ENCODE data around the gene UBE2N.
"Not testable (repeated sequence)": the region's sequence is repeated elsewhere in the genome, so short reads cannot be mapped to it uniquely, and the experiment has no call there.

DNA sequence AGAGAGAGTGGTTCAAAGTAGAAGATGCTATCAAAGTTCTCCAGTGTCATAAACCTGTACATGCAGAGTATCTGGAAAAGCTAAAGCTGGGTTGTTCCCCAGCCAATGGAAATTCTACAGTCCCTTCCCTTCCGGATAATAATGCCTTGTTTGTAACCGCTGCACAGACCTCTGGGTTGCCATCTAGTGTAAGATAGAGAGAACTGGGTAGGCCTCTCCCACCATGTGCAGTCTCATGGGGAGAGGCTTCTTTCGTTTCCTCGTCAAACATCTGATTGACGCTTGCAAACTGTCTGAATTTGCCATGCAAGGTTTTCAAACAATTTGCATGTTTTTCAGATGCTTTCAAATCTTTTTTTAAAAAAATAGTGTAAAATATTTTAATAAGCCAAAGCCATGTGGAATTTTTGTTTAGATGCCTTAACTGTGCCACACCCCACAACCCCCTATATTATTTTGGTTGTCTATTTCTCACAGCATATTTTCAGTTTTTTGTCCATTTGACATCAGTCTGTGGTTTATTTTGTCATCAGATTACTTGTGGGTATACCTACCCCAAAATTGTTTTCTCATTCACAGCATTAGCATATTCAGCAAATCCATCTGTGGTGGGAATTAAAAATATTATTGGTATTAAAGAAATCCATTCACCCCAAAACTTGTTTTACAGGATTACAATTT is 42.4 kb downstream of the UBE2N start:
- TF ChIP-seq POLR2A, CTCF (IDR thresholded peaks at IDR 0.05): not testable (repeated sequence)

All from lower leg skin (tissue), 3 donors.